K562 (cell line): ENCODE data around the gene DDX20. TPM values are rescaled to one million over a fixed set of nuclear protein-coding genes. Genes with fewer than 3 reads are reported as not detected.

Experiments
- ATAC-seq: fragments of 200-7000 bp; cut with Tn5 transposase; 3 replicates; pipeline ENCODE4 v1.9.1; 2020; ENCODE audit warnings: moderate library complexity
- BruUV-seq: library from RNA; stranded (reverse); fragments of 400-500 nt; replicated peaks from 2 replicates; lab custom pipeline; 2021; lab: Mats Ljungman, UMichigan
- CTCF ChIA-PET: fragments of 300-600 bp; formaldehyde crosslinking; extraction: SDS; loops from one replicate; lab custom pipeline; 2021; ENCODE audit warnings: low intra/inter-chr PET ratio; lab: Yijun Ruan, JAX
- POLR2A ChIA-PET: fragments of 300-600, 350-650 bp; sonication (Branson Sonifier 250); formaldehyde crosslinking; extraction: SDS; loops from one replicate; lab custom pipeline; 2021; ENCODE audit warnings: antibody characterized with exemption, inconsistent platforms; lab: Yijun Ruan, JAX
- DNase-seq, 4 experiments: peaks; one replicate each; pipeline versions ENCODE4 v3.0.0 to v3.0.0-alpha.2; 2011 to 2018; ENCODE audit warnings: low spot score in 3 of 4, mixed read lengths in 3 of 4; ENCODE audit errors: extremely low read depth in 1 of 4
- FAIRE-seq: peaks from 2 replicates; lab custom pipeline; 2011; peaks lifted over from hg19 to GRCh38; lab: Jason Lieb, UNC
- H2AFZ ChIP-seq: 2 replicates; pipeline ENCODE4 v1.6.0; 2011; ENCODE audit warnings: low read depth, low read length, control low read depth, inconsistent platforms
- H3K27ac ChIP-seq: fragments of 200-600 bp; 3 replicates; pipeline ENCODE4 v1.8.0; 2011; ENCODE audit warnings: low read depth, mild to moderate bottlenecking, control low read depth, inconsistent platforms, low read length, moderate library complexity, mixed read lengths; ENCODE audit errors: extremely low read depth
- H3K27me3 ChIP-seq, 2 experiments: fragments of 300-600 bp in 1 of 2; 2 replicates in 1 of 2; 3 replicates in 1 of 2; pipeline versions ENCODE4 v1.6.0 to v1.8.0; 2011; ENCODE audit warnings: inconsistent platforms in 2 of 2, low read length in 2 of 2, mild to moderate bottlenecking in 1 of 2, mixed read lengths in 1 of 2, moderate library complexity in 1 of 2; ENCODE audit not compliant: control insufficient read depth in 2 of 2, insufficient read depth in 2 of 2
- H3K36me3 ChIP-seq: fragments of 300-600 bp; 3 replicates; pipeline ENCODE4 v1.8.0; 2011; ENCODE audit warnings: mild to moderate bottlenecking, low read length, inconsistent platforms; ENCODE audit not compliant: control insufficient read depth, insufficient read depth
- H3K4me1 ChIP-seq, 2 experiments: fragments of 200-600 bp in 1 of 2; replicated peaks in 1 of 2; 2 replicates in 1 of 2; 3 replicates in 1 of 2; pipeline versions ENCODE4 v1.5.1 to v1.8.0; 2011; ENCODE audit warnings: inconsistent platforms in 2 of 2, low read length in 2 of 2, mild to moderate bottlenecking in 1 of 2, mixed read lengths in 1 of 2, moderate library complexity in 1 of 2; ENCODE audit not compliant: control insufficient read depth in 2 of 2, insufficient read depth in 2 of 2
- H3K4me2 ChIP-seq: 2 replicates; pipeline ENCODE4 v1.6.1; 2011; ENCODE audit warnings: low read length, control low read depth, inconsistent platforms, mixed read lengths; ENCODE audit not compliant: insufficient read depth
- H3K4me3 ChIP-seq: fragments of 200-600 bp; sonication (generic), shearing (Covaris generic); 2 replicates; pipeline ENCODE4 v1.5.1; 2016; ENCODE audit warnings: control low read depth, inconsistent platforms
- H3K79me2 ChIP-seq: fragments of 200-600 bp; 3 replicates; pipeline ENCODE4 v1.8.0; 2011; ENCODE audit warnings: low read length, inconsistent platforms; ENCODE audit not compliant: control insufficient read depth, insufficient read depth
- H3K9ac ChIP-seq, 2 experiments: 2 replicates each; pipeline versions ENCODE4 v1.6.0 to v1.6.1; 2011; ENCODE audit warnings: low read depth in 2 of 2, low read length in 2 of 2, control low read depth in 1 of 2, inconsistent platforms in 1 of 2, mild to moderate bottlenecking in 1 of 2, mixed read lengths in 1 of 2; ENCODE audit not compliant: insufficient read depth in 1 of 2
- H3K9me1 ChIP-seq: one replicate; pipeline ENCODE4 v1.6.0; 2011; ENCODE audit warnings: inconsistent platforms, mild to moderate bottlenecking, low read length, moderate library complexity; ENCODE audit not compliant: control insufficient read depth, insufficient read depth
- H3K9me3 ChIP-seq: replicated peaks from 2 replicates; pipeline ENCODE4 v1.5.1; 2011; ENCODE audit warnings: low read depth, low read length, inconsistent platforms; ENCODE audit not compliant: control insufficient read depth, insufficient read depth
- H4K20me1 ChIP-seq: replicated peaks from 2 replicates; pipeline ENCODE4 v1.6.1; 2011; ENCODE audit warnings: low read length, inconsistent platforms, mixed read lengths; ENCODE audit not compliant: control insufficient read depth, insufficient read depth
- RHOXF2B ChIP-seq: fragments of 250-450 bp; sonication (Bioruptor Pico); conservative IDR thresholded peaks from 2 replicates; pipeline ENCODE4 v1.5.1; 2021
- SRSF1 ChIP-seq: fragments of 200-400 bp; formaldehyde crosslinking; IDR thresholded peaks from 2 replicates; pipeline ENCODE4 v1.6.1; 2017; ENCODE audit warnings: mild to moderate bottlenecking, low read depth, low read length, moderate library complexity
- WGBS: fragments of 100-300 bp; shearing (Covaris generic); methylation state at CpG from one replicate; pipeline ENCODE4 v1.1.6; 2016; ENCODE audit warnings: low coverage, mixed read lengths; ENCODE audit not compliant: insufficient coverage; ENCODE audit errors: missing lambda C conversion rate; 5-methylcytosine and 5-hydroxymethylcytosine counted together
- in situ Hi-C: fragments of 300-500 bp; cut with MboI; formaldehyde crosslinking; loops from 4 replicates; pipeline ENCODE4 v1.15.0; 2018; ENCODE audit warnings: inconsistent platforms, mixed read lengths
- intact Hi-C: fragments of 100-400 bp; cut with micrococcal nuclease; formaldehyde crosslinking; loops from 2 replicates; pipeline ENCODE4 v1.14.2; 2022
- polyA plus RNA-seq, 8 experiments: library from polyadenylated mRNA; depleted of rRNA in 4 of 8; stranded (reverse) in 5 of 8; unstranded in 3 of 8; fragments of >200 nt; fragmentation: Nextera tagmentation in 2 of 8; fragmentation: Illumina TruSeq in 1 of 8; extraction: Ambion mirVana in 2 of 8; extraction: Trizol in 1 of 8; gene quantifications; 2 replicates each; pipeline versions ENCODE4 v1.2.1 to v1.2.3, GENCODE V29; 2011 to 2014; ENCODE audit warnings: inconsistent platforms in 1 of 8, missing spikeins in 1 of 8
- total RNA-seq, 7 experiments: library from RNA; depleted of rRNA in 6 of 7; stranded (reverse); fragments of >200 nt in 6 of 7; fragmentation: Illumina TruSeq in 2 of 7; extraction: Trizol in 2 of 7; gene quantifications; 2 replicates each; pipeline versions ENCODE4 v1.2.1 to v1.2.3, GENCODE V29; 2011 to 2021; ENCODE audit warnings: low replicate concordance in 1 of 7

Gene DDX20
- total and polyA plus RNA-seq, 9 of the 15 experiments (the other 6 are each of a cell fraction or from before 2014, with no cell fraction given), result 8.3 to 33.4 (median 24.5) TPM

DNA sequence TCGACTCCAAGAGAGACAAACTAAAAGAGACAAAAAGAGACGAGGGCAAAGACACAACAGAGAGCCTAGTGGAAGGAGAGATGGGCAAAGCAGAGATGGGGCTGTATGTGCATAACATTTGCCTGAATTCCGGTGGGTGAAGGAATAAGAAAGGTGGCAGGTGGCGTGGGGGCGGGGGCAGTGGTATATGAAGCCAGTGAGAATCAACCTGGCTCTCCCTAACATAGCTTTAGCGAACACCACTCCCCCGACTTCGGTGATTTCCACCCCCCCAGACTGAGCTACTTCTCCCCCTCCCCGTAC, 17.6 kb upstream of the DDX20 start:
- intact Hi-C loops (no loop called here), in situ Hi-C loops (no loop called here)
- no peak overlapping the region for H3K9ac ChIP-seq

GRCh38 chr1:111738436-111739193, 17.1 kb upstream of the DDX20 start:
- 17% methylated on average over 54 of the region's 61 CpGs for WGBS
- intact Hi-C loops (no loop called here), in situ Hi-C loops (no loop called here)
- peak overlapping the region; percentile 80 for H2AFZ ChIP-seq
- no peak for FAIRE-seq
- no peaks in the 10 kb centered on the region for H3K9me3 ChIP-seq
- CTCF ChIA-PET, result interaction anchor here (1.2 kb wide), 1 partner anchor 24 kb away, joined by 3 read pairs; no protein-coding TSS in a partner anchor
- H3K79me2 ChIP-seq, result no peaks in the 10 kb centered on the region
- H3K4me1 ChIP-seq, result peaks cover 9 to 31% of the 10 kb centered on the region in 2 experiments
- peak overlapping the region; percentile 43 to 84; a peak in 3 of 4 replicates for H3K9ac ChIP-seq
- no peak overlapping the region for H3K27ac ChIP-seq
- H3K4me2 ChIP-seq, result peak overlapping the region; percentile 87
- no peaks in the 10 kb centered on the region; the same call in none of the 2 replicates for H4K20me1 ChIP-seq
- H3K36me3 ChIP-seq, result no peaks in the 10 kb centered on the region
- peak in 3 of 4 experiments; percentile 32 to 62 (median 62) for DNase-seq
- peaks cover 39 to 74% of the 10 kb centered on the region in 2 experiments for H3K27me3 ChIP-seq
- POLR2A ChIA-PET, result interaction anchor here (0.6 to 2.0 kb wide), 8 partner anchors 9 to 230 kb away, joined by 3 to 7 read pairs (median 3); no protein-coding TSS in a partner anchor
- no TSS peak for BruUV-seq
- peak; percentile 45 for ATAC-seq
- peak overlapping the region; percentile 44 for H3K4me3 ChIP-seq
- peaks cover 2% of the 10 kb centered on the region for H3K9me1 ChIP-seq
- TF ChIP-seq RHOXF2B (CRISPR knock-in tag), result no peak

More for the DNA sequence above, 17.6 kb upstream of the DDX20 start:
- POLR2A ChIA-PET, result no interaction called here
- no peaks in the 10 kb centered on the region for H3K9me3 ChIP-seq
- H4K20me1 ChIP-seq, result no peaks in the 10 kb centered on the region; the same call in none of the 2 replicates
- 23% methylated on average over 9 of the region's 9 CpGs for WGBS
- H3K4me3 ChIP-seq, result no peak overlapping the region
- peaks cover 2% of the 10 kb centered on the region for H3K9me1 ChIP-seq
- no peak for TF ChIP-seq SRSF1
- TF ChIP-seq, all 486 proteins: peak for 0
- Histone ChIP-seq H3K36me3 (no peaks in the 10 kb centered on the region), H3K4me1 (peaks cover 8 to 35% of the 10 kb centered on the region in 2 experiments), H3K4me2 (no peak overlapping the region), H3K27ac (no peak overlapping the region), H2AFZ (no peak overlapping the region), H3K27me3 (peaks cover 34 to 74% of the 10 kb centered on the region in 2 experiments), H3K79me2 (no peaks in the 10 kb centered on the region)
- no peak for FAIRE-seq
- no TSS peak for BruUV-seq
- DNase-seq, result no peak
- ATAC-seq, result no peak
- CTCF ChIA-PET, result interaction anchor here (0.8 kb wide), 1 partner anchor 10 kb away, joined by 3 read pairs; no protein-coding TSS in a partner anchor
